Epithelial cell of esophagus (primary cell): ENCODE results near the gene GMFB.

Source experiments
- DNase-seq: peaks from one replicate; pipeline ENCODE4 v3.0.0; 2010; ENCODE audit warnings: low read depth
- H3K4me3 ChIP-seq: 2 replicates; pipeline ENCODE4 v1.5.1; 2011; ENCODE audit warnings: mild to moderate bottlenecking, low read length, control low read depth
- TF ChIP-seq, protein P1 (sequence below): IDR thresholded peaks from 2 replicates; pipeline ENCODE4 v1.5.1; 2011; ENCODE audit warnings: low read depth, mild to moderate bottlenecking, low read length, control low read depth, inconsistent platforms; ENCODE audit not compliant: insufficient read depth; ENCODE audit errors: missing control alignments

The GMFB gene

GRCh38 chr14:54475911-54476310, 12.9 kb downstream of the GMFB start:
- TF ChIP-seq, protein P1, sequence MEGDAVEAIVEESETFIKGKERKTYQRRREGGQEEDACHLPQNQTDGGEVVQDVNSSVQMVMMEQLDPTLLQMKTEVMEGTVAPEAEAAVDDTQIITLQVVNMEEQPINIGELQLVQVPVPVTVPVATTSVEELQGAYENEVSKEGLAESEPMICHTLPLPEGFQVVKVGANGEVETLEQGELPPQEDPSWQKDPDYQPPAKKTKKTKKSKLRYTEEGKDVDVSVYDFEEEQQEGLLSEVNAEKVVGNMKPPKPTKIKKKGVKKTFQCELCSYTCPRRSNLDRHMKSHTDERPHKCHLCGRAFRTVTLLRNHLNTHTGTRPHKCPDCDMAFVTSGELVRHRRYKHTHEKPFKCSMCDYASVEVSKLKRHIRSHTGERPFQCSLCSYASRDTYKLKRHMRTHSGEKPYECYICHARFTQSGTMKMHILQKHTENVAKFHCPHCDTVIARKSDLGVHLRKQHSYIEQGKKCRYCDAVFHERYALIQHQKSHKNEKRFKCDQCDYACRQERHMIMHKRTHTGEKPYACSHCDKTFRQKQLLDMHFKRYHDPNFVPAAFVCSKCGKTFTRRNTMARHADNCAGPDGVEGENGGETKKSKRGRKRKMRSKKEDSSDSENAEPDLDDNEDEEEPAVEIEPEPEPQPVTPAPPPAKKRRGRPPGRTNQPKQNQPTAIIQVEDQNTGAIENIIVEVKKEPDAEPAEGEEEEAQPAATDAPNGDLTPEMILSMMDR: no peak
- no peak overlapping the region for H3K4me3 ChIP-seq
- no peak for DNase-seq

GRCh38 chr14:54475187-54475899, 13.4 kb downstream of the GMFB start:
- H3K4me3 ChIP-seq: no peak overlapping the region
- no peak for DNase-seq
- TF ChIP-seq, protein P1: no peak

GRCh38 chr14:54474232-54474793, 14.5 kb downstream of the GMFB start:
- TF ChIP-seq, protein P1: no peak
- no peak for DNase-seq
- H3K4me3 ChIP-seq: no peak overlapping the region

- TF ChIP-seq, protein P1: no peak
- no peak overlapping the region for H3K4me3 ChIP-seq
- no peak for DNase-seq
Measured at GRCh38 chr14:54472315-54472714, 16.5 kb downstream of the GMFB start.

GRCh38 chr14:54471641-54472040, 17.1 kb downstream of the GMFB start:
- H3K4me3 ChIP-seq: no peak overlapping the region
- no peak for DNase-seq
- TF ChIP-seq, protein P1: no peak

GRCh38 chr14:54470701-54471100, 18.1 kb downstream of the GMFB start:
- TF ChIP-seq, protein P1: no peak
- no peak for DNase-seq
- no peak overlapping the region for H3K4me3 ChIP-seq

DNA sequence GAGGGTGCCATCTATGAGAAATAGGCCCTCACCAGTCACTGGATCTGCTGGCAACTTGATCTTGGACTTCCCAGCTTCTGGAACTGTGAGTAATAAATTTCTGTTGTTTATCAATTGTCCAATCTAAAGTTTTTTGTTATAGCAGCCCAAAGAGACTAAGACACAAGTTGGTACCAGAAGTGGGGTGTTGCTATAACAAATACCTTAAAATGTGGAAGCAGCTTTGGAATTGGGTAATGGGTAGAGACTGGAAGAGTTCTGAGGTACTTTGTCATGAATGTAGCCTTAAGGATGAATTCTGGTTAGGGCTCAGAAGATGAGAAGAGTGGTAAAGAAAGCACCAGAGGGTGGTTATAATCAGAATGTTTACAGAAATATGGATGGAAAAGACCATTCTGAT, 21.5 kb downstream of the GMFB start:
- no peak for DNase-seq
- H3K4me3 ChIP-seq: no peak overlapping the region
- TF ChIP-seq, protein P1: no peak
